Measurements from ENCODE around the gene ADORA1. TPM values are rescaled to one million over a fixed set of nuclear protein-coding genes. Genes with fewer than 3 reads are reported as not detected.
A peak's percentile ranks its signal among the peaks of the same experiment; 100 is the strongest.

ADORA1 gene
- total RNA-seq, 1 donor from 2014 or later: 24.0 TPM

- DNase-seq: no peak
Measured at GRCh38 chr1:203159844-203160243, 32.3 kb downstream of the ADORA1 start.

- DNase-seq: no peak
Measured at GRCh38 chr1:203161175-203161574, 33.6 kb downstream of the ADORA1 start.

GRCh38 chr1:203161703-203162102, 34.2 kb downstream of the ADORA1 start:
- no peak for DNase-seq

GRCh38 chr1:203162403-203162802, 34.9 kb downstream of the ADORA1 start:
- DNase-seq: no peak

GRCh38 chr1:203163891-203164635, 36.5 kb downstream of the ADORA1 start:
- peak; percentile 28 for DNase-seq

DNA sequence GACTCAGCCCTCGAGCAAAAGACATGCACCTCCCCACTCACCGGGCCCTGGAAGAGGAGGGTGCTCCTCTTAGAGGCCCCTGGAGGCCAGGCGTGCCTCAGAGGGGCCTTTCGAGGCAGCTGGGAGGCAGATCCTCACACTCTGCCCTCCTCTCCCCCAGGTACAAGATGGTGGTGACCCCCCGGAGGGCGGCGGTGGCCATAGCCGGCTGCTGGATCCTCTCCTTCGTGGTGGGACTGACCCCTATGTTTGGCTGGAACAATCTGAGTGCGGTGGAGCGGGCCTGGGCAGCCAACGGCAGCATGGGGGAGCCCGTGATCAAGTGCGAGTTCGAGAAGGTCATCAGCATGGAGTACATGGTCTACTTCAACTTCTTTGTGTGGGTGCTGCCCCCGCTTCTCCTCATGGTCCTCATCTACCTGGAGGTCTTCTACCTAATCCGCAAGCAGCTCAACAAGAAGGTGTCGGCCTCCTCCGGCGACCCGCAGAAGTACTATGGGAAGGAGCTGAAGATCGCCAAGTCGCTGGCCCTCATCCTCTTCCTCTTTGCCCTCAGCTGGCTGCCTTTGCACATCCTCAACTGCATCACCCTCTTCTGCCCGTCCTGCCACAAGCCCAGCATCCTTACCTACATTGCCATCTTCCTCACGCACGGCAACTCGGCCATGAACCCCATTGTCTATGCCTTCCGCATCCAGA, 37.7 kb downstream of the ADORA1 start:
- DNase-seq: no peak

DNA sequence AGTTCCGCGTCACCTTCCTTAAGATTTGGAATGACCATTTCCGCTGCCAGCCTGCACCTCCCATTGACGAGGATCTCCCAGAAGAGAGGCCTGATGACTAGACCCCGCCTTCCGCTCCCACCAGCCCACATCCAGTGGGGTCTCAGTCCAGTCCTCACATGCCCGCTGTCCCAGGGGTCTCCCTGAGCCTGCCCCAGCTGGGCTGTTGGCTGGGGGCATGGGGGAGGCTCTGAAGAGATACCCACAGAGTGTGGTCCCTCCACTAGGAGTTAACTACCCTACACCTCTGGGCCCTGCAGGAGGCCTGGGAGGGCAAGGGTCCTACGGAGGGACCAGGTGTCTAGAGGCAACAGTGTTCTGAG, 38.3 kb downstream of the ADORA1 start:
- no peak for DNase-seq

- no peak for DNase-seq
Measured at GRCh38 chr1:203166192-203166940, 38.8 kb downstream of the ADORA1 start.

- DNase-seq: no peak
Measured at GRCh38 chr1:203167026-203167912, 39.7 kb downstream of the ADORA1 start.

DNA sequence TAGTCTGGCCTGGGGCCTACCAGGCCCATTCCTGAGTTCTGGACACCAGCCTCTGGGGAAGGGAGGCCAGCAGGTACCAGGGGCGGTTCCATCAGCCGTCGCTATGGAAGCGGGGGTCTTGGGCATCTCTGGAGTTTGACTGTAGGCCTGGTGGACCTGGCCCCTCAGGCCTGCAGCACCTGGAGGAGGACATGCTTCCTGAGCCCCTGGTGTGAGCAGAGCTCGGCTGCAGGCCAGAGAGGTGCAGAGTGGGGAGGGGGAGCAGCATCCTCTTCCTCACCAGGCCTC, 40.3 kb downstream of the ADORA1 start:
- no peak for DNase-seq

DNA sequence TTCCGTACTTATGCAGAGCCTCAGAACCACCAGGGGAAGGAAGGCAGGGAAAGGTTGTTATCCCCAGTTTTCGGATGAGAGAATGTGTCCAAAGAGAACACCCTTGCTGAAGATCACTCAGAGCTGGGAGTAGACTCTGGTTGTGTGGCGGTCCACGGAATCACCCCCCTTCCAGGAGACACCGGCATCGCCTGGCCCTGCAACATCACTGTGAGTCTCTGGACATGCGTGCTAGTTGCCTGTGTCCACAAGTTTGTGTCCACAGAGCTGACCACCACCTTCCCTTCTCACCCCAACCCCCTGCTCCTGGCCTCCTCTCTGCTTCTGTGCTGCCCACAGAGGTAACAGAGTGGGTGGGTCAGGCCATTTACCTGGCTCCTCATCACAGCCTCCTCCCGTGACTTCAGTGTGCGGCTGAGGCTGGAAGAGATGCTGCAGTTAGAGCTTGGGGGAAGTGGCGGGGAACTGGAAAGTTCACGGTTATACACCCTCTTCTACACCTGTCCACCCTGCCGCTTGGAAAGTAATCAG, 40.8 kb downstream of the ADORA1 start:
- DNase-seq: no peak

DNA sequence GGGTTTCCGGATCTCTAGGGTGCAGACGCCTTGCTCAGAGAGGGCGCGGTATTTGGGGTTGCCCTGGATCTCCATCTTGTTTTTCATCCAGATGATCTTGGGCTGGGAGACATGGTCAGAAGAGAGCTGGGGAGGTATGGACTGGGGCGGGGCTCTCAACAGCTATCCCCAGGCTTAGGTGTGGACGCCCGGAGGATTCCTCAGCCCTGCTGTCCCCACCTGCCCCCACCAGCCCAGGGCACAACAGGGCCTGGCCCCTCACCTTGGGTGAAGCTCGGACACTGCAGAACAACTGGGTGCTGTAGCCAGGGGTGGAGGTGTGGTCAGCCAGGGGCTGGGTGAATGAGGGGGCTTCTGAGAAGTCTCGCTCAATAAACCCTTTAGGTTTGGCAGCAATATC, 41.5 kb downstream of the ADORA1 start:
- no peak for DNase-seq

DNA sequence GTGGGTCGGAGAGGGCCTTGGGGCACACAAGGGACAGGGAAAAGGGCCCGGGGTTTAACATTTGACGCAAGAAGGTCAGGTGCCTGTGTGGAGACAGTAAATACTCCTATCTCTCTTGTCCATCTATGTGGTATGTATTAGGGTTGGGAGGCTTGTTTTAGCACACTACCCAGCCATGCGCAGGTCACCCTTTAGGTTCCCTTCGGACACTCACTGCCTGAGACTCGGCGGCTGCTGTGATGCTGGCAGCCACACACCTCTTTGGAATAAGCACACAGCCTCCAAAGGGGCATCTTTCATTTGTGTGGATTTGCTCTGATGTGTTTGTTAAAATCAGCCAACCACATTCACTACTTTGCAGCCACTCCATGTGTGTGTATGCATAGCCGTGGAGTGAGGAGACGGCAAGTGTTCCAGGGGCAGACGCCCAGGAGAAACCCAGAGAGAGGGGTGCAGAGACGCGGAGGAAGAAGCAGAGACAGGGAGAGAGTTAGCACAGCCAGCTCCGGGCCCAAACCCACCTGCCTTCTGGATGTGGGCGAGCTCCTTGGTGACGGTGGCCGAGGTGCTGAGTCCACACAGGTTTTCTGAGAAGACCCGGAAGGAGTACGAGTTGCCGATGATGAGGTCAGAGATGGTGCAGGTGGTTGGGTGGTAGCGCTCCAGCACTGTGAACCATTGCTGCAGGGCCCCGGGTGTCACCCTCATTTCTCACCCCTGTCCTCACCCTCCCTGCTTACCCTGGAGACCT, 42.4 kb downstream of the ADORA1 start:
- no peak for DNase-seq

GRCh38 chr1:203170625-203171330, 43.3 kb downstream of the ADORA1 start:
- no peak for DNase-seq

DNA sequence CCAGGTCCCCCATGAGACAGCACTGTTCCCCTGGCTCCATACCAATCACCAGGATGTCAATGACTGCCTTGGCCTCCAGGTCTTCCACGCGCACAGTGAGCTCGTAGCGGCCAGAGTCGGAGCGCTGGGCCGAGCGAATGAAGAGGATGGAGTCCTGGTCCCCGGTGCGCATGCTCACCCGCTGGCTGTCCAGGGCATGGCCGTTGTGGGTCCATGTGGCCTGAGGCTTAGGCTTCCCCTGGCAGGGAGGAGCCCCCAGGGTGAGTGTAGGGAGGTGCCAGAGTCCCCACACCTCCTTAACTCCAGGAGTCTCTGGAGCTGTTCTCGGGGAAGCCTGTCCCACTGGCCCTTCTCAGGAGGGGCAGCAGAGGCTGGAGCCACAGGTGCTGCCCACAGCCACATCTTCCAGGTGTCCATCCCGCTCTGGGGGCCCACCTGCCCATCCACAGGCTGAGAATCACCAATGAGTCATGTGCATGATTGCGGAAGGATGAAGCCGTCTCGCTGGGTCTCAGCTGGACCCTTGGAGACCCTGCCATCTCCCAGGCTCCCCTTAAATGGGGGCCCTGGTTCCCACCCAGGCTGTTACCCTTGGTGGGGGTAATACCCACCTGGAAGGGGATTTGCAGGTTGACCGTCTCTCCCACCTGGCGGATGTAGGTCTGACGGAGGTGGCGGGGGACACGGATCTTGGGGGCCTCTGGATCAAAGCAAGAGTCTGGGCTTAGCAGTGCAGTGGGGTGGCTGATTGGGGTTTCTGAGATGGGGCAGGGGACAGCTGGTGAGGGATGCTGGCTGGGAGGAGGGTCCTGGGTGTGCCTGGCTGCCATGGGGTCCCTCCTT, 44.0 kb downstream of the ADORA1 start:
- no peak for DNase-seq

DNA sequence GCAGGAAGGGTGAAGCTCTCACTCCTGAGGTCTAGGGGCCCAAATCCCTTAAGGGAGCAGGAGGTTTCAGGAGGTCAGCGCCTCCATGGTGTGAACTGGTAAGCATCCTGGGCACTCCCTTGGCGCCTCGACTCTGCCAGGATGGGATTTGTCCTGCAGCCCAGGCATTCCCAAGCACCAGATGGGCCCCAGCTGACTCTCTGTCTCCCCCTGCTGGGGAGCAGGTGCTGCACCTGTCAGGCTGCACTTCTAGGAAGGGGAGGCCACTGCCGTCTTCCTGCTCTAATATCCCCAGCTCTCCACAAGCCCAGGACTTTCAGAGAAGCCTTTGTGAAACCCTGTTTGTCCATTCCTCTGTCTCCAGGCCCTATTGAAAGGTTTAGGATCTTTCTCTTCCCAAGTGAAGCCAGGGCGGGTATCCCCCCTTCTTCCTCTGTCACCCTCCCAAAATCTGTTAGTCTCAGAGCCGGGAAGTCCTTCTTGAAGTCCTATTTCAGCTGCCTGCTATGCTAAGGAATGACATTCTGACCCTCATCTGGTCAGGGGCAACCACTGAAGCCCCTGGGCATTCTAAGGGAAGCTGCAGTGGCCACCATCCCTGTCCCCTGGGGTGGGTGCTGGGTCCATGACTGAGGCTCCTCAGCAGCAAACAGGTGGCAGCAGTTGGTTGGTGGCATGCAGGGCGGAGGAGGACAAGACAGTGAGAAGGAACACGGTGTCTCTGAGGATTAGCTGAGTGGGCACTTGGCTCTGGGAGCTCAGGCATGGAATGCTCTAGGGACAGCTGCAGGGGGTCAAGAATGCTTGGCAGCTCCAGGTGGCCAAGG, 44.9 kb downstream of the ADORA1 start:
- DNase-seq: no peak

- DNase-seq: no peak
Measured at GRCh38 chr1:203173011-203173555, 45.6 kb downstream of the ADORA1 start.

DNA sequence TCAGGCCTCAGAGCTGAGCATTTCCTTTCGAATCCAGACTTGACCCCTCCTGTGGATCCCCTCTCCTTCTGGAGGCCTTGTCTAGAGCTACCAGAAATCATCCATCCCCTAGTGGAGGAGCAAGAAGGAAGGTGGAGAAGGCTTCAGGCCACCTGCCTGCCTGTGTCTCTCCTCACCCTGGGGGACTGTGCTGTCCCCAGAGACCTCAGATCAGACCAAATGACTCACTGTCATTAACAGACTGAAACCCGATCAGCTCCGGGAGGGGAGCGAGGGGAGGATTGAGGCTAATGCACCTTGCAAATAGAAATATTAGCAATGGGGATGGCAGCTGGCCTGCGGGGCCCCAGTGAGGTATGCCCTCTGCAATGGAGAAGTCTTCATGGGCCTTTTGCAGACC, 46.0 kb downstream of the ADORA1 start:
- DNase-seq: no peak

All from occipital lobe (tissue), 2 donors.